Measurements from ENCODE around the gene EYS.
"Not testable (repeated sequence)": the region's sequence is repeated elsewhere in the genome, so short reads cannot be mapped to it uniquely, and the experiment has no call there.

Gene EYS

DNA sequence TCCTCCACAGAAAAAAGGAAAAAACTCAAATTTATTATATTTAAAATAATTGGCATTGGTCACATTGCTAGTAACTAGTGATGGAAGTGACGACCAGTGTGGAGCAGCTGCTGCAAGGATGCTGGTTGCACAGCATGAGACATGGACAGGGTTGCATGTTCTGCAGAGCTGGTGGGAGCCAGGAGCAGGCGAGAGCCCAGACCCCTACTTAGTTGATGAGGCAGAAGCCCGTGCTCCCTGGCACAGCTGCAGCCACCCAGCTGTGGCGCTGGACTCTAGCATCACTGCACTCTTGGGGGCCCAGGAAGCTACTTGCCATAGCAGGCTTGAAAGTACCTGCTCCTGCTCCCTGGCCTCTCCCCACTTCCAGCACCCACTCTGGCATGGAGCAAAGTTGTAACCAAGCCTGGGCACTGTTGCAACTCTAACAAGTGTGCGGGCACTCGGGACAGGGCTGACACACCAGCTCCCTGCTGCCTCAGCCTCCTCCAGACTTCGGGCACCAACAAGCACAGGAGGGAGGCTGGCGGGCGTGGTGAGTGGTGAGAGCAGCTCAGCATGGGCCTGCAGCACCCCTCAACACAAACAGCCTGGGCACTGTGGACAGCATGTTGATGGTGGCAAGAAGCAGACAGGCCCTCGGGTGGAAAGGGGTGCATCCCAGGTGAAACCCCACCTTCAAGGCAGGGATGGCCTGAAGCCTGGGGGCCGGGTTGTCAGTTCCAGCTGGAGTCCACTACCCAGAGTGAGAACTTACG lies 69.6 kb downstream of the EYS start:
- DNase-seq (ENCODE audit: low read depth in 2 of 2, low spot score in 1 of 2): no peak

DNA sequence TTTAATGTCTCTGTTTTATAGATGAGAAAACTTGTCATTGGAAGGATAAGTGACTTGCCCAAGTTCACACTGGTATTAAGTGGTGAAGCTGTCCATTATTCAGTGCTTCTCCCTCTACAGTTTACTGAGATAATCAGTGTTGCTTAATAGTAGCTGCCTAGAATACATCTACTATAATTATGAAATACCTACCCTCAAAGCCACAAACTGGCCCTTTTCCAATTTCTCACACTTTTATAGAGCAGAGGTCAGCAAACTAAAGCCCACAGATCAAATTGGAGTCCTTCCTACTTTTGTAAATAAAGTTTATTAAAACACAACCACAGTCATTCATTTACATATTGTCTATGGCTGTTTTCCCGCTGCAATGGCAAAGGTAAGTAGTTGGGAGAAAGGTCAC lies 73.5 kb downstream of the EYS start:
- no peak for DNase-seq (ENCODE audit: low read depth in 2 of 2, low spot score in 1 of 2)

GRCh38 chr6:65631711-65632110 lies 75.3 kb downstream of the EYS start:
- no peak for DNase-seq (ENCODE audit: low read depth in 2 of 2, low spot score in 1 of 2)

DNA sequence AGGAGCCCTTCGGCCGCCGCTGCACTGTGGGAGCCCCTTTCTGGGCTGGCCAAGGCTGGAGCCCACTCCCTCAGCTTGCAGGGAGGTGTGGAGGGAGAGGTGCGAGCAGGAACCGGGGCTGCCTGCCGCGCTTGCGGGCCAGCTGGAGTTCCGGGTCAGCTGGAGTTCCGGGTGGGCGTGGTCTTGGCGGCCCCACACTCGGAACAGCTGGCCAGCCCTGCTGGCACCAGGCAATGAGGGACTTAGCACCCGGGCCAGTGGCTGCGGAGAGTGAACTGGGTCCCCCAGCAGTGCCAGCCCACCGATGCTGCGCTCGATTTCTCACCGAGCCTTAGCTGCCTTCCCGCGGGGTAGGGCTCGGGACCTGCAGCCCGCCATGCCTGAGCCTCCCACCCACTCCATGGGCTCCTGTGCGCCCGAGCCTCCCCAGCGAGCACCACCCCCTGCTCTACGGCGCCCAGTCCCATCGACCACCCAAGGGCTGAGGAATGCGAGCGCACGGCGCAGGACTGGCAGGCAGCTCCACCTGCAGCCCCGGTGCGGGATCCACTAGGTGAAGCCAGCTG lies 79.5 kb downstream of the EYS start:
- not testable (repeated sequence) for DNase-seq (ENCODE audit: low read depth in 2 of 2, low spot score in 1 of 2)

DNA sequence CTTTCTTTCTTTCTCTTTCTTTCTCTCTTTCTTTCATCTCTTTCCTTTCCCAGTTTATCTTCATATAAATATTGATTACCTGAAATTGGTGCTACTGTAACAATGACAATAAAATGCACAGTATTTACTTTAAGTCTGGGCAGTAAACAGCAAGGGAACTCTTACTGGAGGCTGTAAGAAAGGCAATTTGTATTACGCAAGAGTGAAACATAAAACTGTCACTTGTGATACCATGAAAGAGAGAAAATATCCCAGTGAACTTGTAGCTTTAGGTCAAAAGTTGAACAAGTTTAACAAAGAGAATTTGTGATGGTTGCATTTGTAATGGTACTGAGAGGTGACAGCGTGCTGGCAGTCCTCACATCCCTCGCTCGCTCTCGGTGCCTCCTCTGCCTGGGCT lies 80.0 kb downstream of the EYS start:
- DNase-seq (ENCODE audit: low read depth in 2 of 2, low spot score in 1 of 2): no peak

DNA sequence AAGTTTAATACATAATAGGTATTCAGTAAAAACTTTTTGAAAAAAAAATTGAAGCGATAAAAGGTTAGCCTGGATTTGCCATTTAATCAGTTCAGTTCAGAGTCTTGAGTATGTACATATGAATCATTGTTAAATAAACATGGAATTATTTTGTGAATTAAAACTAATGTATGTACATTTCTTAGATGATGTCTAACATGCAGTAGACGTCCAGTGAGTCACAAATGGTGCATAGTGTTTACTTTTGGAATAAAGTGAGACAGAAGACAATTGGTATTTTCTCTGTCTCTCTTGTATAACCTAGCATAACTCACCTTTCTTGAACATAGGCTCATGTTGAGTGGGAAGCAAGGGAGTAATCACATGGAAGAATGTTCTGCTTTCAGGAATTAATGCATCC lies 83.5 kb downstream of the EYS start:
- no peak for DNase-seq (ENCODE audit: low read depth in 2 of 2, low spot score in 1 of 2)

DNA sequence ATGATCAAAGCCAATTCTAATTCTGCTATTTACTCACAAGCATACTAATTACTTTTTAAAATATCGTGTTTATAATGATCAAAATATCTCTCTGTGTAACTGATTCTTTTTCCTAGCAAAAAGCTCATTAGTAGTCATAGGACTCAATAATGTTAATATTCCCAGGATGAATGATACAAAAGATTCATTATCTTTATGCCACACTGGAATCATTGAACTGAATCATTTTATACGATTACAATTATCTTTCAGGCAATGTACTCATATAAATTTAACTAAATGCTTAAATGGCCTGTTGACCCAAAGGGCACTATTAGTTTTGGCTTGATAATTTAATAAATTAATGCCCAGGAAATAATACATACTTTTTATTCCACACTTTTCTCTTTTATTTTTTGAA lies 96.3 kb downstream of the EYS start:
- no peak for DNase-seq (ENCODE audit: low read depth in 2 of 2, low spot score in 1 of 2)

GRCh38 chr6:65595540-65595939 lies 111.5 kb downstream of the EYS start:
- no peak for DNase-seq (ENCODE audit: low read depth in 2 of 2, low spot score in 1 of 2)

- DNase-seq (ENCODE audit: low read depth in 2 of 2, low spot score in 1 of 2): no peak
Observed at GRCh38 chr6:65570340-65570739, 136.7 kb downstream of the EYS start.

- no peak for DNase-seq (ENCODE audit: low read depth in 2 of 2, low spot score in 1 of 2)
Observed at GRCh38 chr6:65569505-65569904, 137.5 kb downstream of the EYS start.

DNA sequence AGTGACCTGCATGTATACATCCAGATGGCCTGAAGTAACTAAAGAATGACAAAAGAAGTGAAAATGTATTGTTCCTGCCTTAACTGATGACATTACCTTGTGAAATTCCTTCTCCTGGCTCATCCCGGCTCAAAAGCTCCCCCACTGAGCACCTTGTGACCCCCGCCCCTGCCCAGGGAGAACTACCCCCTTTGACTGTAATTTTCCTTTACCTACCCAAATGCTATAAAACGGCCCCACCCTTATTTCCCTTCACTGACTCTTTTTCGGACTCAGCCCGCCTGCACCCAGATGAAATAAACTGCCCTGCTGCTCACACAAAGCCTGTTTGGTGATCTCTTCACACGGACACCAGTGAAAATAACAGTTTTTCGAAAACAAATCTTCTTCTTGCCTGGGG lies 138.0 kb downstream of the EYS start:
- not testable (repeated sequence) for DNase-seq (ENCODE audit: low read depth in 2 of 2, low spot score in 1 of 2)

- DNase-seq (ENCODE audit: low read depth in 2 of 2, low spot score in 1 of 2): no peak
Observed at GRCh38 chr6:65566117-65566516, 140.9 kb downstream of the EYS start.

- DNase-seq (ENCODE audit: low read depth in 2 of 2, low spot score in 1 of 2): no peak
Observed at GRCh38 chr6:65558071-65558470, 149.0 kb downstream of the EYS start.

- DNase-seq (ENCODE audit: low read depth in 2 of 2, low spot score in 1 of 2): no peak
Observed at GRCh38 chr6:65557224-65557623, 149.8 kb downstream of the EYS start.

DNA sequence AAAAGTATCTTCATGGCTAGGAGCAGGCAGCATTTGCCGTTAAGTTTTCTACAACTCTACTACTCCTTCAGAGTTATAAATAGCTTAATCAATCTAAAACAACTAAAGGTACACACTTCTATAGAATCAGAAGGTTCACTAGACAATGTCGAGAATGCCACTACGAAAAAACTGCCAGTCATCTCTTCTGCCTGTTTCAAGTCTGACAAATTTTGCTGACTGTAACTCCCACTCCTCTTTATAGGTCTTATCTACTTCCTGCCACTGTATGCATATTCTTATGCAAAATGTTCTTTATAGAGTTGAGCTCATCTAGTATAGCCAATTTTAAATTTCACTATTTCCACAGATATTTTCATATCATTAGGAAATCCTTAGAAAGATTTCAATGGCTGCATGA lies 160.1 kb downstream of the EYS start:
- no peak for DNase-seq (ENCODE audit: low read depth in 2 of 2, low spot score in 1 of 2)

DNA sequence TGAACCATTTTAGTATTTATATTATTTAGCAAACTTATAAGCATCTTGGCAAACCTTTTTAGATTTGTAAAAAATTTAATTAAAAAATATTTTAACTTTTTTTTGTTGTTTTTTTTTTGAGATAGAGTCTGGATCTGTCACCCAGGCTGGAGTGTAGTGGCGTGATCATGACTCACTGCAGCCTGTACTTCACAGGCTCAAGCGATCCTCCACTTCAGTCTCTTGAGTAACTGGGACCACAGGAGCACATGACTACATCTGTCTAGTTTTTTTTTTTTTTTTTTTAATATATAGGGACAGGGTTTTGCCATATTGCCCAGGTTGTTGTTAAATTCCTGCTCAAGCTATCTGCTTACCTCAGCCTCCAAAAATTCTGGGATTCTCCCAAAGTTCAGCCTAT lies 161.1 kb downstream of the EYS start:
- DNase-seq (ENCODE audit: low read depth in 2 of 2, low spot score in 1 of 2): no peak

DNA sequence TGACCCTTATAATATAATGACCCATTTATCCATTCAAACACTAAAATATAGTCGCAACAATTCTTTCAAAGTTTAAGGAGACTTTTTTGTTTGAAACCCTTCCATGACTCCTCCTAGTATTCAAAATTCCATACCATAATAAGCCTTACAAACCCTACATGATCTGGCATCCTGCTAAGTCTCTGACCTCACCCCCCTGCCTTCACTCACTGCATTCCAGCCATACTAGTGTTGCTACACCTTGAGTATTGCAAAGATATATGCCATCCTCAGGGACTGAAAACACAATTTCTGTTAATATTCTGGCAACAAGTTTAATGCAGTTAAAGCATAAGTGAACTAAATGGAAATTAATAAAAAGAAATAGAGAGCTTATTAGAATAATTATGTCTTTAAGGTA lies 168.4 kb downstream of the EYS start:
- DNase-seq (ENCODE audit: low read depth in 2 of 2, low spot score in 1 of 2): no peak

DNA sequence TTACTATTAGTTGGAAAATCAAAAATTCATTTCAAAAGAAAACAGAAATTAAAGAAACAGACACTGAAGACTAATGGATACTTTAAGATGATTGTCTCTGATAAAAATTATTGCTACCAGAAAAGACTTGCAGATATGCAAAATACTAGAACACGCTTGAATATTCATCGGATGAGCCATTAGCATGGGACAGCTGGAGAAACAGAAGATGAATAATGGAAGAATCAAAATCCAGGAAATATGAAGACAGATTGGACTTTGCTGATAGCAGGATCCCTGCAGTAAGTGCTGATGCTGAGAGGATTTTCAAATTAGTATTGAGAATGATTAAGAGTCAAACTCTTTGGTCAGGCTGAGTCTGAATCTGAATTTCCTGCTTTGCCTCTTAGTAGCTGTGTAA lies 169.4 kb downstream of the EYS start:
- DNase-seq (ENCODE audit: low read depth in 2 of 2, low spot score in 1 of 2): no peak

DNA sequence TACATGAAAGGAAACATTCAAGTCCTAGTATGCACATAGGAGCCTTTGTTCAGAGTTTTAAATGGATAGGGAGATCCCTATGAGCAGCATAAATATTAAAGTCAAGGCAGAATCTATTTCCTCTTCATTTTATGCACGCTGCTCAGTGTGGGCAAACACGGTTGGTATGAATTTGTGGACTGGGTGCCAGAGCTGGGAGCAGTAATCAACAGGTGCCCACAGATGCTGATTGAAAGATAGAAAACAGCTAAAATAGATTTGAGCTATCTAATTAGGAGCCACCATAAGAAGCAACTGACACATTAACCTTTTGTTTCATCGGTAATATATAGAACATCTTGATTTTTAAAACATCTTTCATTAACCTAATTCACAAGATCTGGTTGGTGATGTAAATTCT lies 175.5 kb downstream of the EYS start:
- no peak for DNase-seq (ENCODE audit: low read depth in 2 of 2, low spot score in 1 of 2)

DNA sequence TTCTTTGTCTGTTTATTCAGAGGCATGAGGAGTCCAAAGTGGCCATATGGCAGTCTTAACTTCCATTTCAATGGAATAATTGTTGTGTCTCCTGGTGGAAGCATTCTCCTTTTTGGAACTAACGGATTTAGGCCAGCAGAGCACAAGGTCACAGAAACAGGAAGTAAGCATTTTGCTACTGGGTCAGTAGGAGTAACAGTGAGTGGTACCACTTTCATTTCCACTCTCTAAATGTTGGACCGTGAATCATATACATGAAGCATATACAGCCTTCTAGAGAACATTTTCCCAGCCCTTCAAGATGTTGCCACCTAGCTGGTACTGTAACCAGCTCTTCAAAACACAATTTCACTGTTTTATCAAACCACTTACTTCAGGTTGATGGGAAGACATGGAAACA lies 182.8 kb downstream of the EYS start:
- no peak for DNase-seq (ENCODE audit: low read depth in 2 of 2, low spot score in 1 of 2)

DNA sequence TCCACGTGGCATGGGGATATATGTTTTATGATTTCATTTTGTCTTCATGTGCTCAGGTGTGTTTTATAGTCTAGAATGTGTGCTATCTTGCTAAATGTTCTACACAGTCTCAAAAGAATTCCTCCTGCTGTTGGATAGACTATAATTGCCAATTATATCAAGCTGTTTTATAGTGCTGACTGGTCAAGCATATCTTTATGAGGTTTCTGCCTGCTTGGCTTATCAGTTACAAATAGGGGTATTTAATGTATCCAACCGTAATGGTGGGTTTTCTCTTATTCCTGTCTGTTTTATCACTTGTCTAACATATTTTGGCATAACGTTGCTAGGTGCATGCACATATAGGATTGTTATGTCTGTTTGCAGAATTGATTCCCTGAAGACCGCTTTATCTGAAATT lies 201.3 kb downstream of the EYS start:
- DNase-seq (ENCODE audit: low read depth in 2 of 2, low spot score in 1 of 2): no peak

- DNase-seq (ENCODE audit: low read depth in 2 of 2, low spot score in 1 of 2): no peak
Observed at GRCh38 chr6:65501045-65501444, 206.0 kb downstream of the EYS start.

- not testable (repeated sequence) for DNase-seq (ENCODE audit: low read depth in 2 of 2, low spot score in 1 of 2)
Observed at GRCh38 chr6:65483652-65484051, 223.4 kb downstream of the EYS start.

Measured in stimulated activated CD8-positive, alpha-beta memory T cell treated with anti-CD3 and anti-CD28 coated beads, Interleukin-4, amount 100 ng/mL, for 4 hours (primary cell).